DOHH2 (cell line): Measurements from ENCODE around the gene DSTN.

ENCODE experiments used
- H3F3A ChIP-seq: fragments of 200-600 bp; sonication (generic), shearing (Covaris generic); 2 replicates; pipeline ENCODE4 v1.6.0; 2016; ENCODE audit warnings: antibody characterized with exemption, mild to moderate bottlenecking; ENCODE audit not compliant: control insufficient read depth, insufficient read depth
- H3K27ac ChIP-seq: fragments of 200-600 bp; sonication (generic); 2 replicates; pipeline ENCODE4 v1.5.1; 2014; ENCODE audit warnings: low read depth, mild to moderate bottlenecking, low read length, moderate library complexity
- H3K27me3 ChIP-seq: fragments of 200-600 bp; sonication (generic); 2 replicates; pipeline ENCODE4 v1.6.1; 2014; ENCODE audit warnings: mild to moderate bottlenecking, low read length, mixed read lengths; ENCODE audit not compliant: control insufficient read depth
- H3K36me3 ChIP-seq: fragments of 200-600 bp; sonication (generic); 2 replicates; pipeline ENCODE4 v1.6.1; 2014; ENCODE audit warnings: mild to moderate bottlenecking, low read length, moderate library complexity, mixed read lengths; ENCODE audit not compliant: control insufficient read depth
- H3K4me1 ChIP-seq: fragments of 200-600 bp; sonication (generic); 2 replicates; pipeline ENCODE4 v1.6.1; 2014; ENCODE audit warnings: mild to moderate bottlenecking, low read length, mixed read lengths; ENCODE audit not compliant: control insufficient read depth
- H3K4me2 ChIP-seq: fragments of 200-600 bp; sonication (generic); 2 replicates; pipeline ENCODE4 v1.6.0; 2014; ENCODE audit warnings: mild to moderate bottlenecking, low read length, moderate library complexity
- H3K4me3 ChIP-seq: fragments of 200-600 bp; sonication (generic); 2 replicates; pipeline ENCODE4 v1.5.1; 2014; ENCODE audit warnings: mild to moderate bottlenecking, low read length, mixed read lengths
- H3K79me2 ChIP-seq: fragments of 200-600 bp; sonication (generic); 2 replicates; pipeline ENCODE4 v1.6.1; 2014; ENCODE audit warnings: mild to moderate bottlenecking, low read length, mixed read lengths; ENCODE audit not compliant: control insufficient read depth
- H3K9me2 ChIP-seq: fragments of 200-600 bp; sonication (generic); replicated peaks from 2 replicates; pipeline ENCODE4 v1.6.1; 2014; ENCODE audit warnings: mild to moderate bottlenecking, low read length, mixed read lengths; ENCODE audit not compliant: control insufficient read depth
- H3K9me3 ChIP-seq: fragments of 200-600 bp; sonication (generic); 2 replicates; pipeline ENCODE4 v1.6.1; 2014; ENCODE audit warnings: antibody characterized with exemption, low read length, mixed read lengths; ENCODE audit not compliant: control insufficient read depth, insufficient read depth
- H4K20me1 ChIP-seq: fragments of 200-600 bp; sonication (generic); 2 replicates; pipeline ENCODE4 v1.6.0; 2014; ENCODE audit warnings: low read depth, mild to moderate bottlenecking, antibody characterized with exemption, low read length, moderate library complexity; ENCODE audit not compliant: control insufficient read depth, insufficient read depth
- CTCF ChIP-seq: fragments of 200-600 bp; sonication (generic); IDR thresholded peaks from one replicate; pipeline ENCODE4 v1.5.1; 2014; ENCODE audit warnings: antibody characterized with exemption, mild to moderate bottlenecking, low read depth, low read length; ENCODE audit not compliant: poor library complexity, severe bottlenecking
- EZH2phosphoT487 ChIP-seq: fragments of 200-600 bp; sonication (generic); IDR thresholded peaks from 2 replicates; pipeline ENCODE4 v1.6.1; 2017; ENCODE audit warnings: borderline replicate concordance, mild to moderate bottlenecking, antibody characterized with exemption, low read length, moderate library complexity, mixed read lengths

The DSTN gene

GRCh38 chr20:17630151-17630805 is 60.4 kb downstream of the DSTN start:
- H4K20me1 ChIP-seq, result no peaks in the 10 kb centered on the region
- no peaks in the 10 kb centered on the region for H3K9me2 ChIP-seq
- H3F3A ChIP-seq, result no peaks in the 10 kb centered on the region
- TF ChIP-seq CTCF, result no peak
- no peak for TF ChIP-seq EZH2phosphoT487
- no peaks in the 10 kb centered on the region for H3K9me3 ChIP-seq
- H3K4me1 ChIP-seq, result no peaks in the 10 kb centered on the region
- no peak overlapping the region for H3K4me3 ChIP-seq
- no peak overlapping the region for H3K4me2 ChIP-seq
- H3K27me3 ChIP-seq, result no peaks in the 10 kb centered on the region
- H3K27ac ChIP-seq, result no peak overlapping the region
- H3K36me3 ChIP-seq, result no peaks in the 10 kb centered on the region; the same call in 1 of the 2 replicates
- H3K79me2 ChIP-seq, result no peaks in the 10 kb centered on the region

- no peak overlapping the region for H3K27ac ChIP-seq
- no peaks in the 10 kb centered on the region for H3K9me2 ChIP-seq
- H3K36me3 ChIP-seq, result no peaks in the 10 kb centered on the region; the same call in 1 of the 2 replicates
- no peaks in the 10 kb centered on the region for H4K20me1 ChIP-seq
- no peaks in the 10 kb centered on the region for H3F3A ChIP-seq
- no peak overlapping the region for H3K4me2 ChIP-seq
- no peaks in the 10 kb centered on the region for H3K9me3 ChIP-seq
- H3K4me3 ChIP-seq, result no peak overlapping the region
- H3K79me2 ChIP-seq, result no peaks in the 10 kb centered on the region
- H3K4me1 ChIP-seq, result no peaks in the 10 kb centered on the region
- TF ChIP-seq CTCF (no peak), EZH2phosphoT487 (no peak)
- H3K27me3 ChIP-seq, result no peaks in the 10 kb centered on the region
These were observed 60.9 kb downstream of the DSTN start for GRCh38 chr20:17630806-17631195.

- no peak overlapping the region for H3K4me3 ChIP-seq
- H3K27me3 ChIP-seq, result no peaks in the 10 kb centered on the region
- no peaks in the 10 kb centered on the region for H4K20me1 ChIP-seq
- TF ChIP-seq CTCF, result no peak
- TF ChIP-seq EZH2phosphoT487, result no peak
- H3K9me2 ChIP-seq, result no peaks in the 10 kb centered on the region
- H3K4me1 ChIP-seq, result no peaks in the 10 kb centered on the region
- H3K79me2 ChIP-seq, result no peaks in the 10 kb centered on the region
- H3K36me3 ChIP-seq, result no peaks in the 10 kb centered on the region; the same call in 1 of the 2 replicates
- no peaks in the 10 kb centered on the region for H3K9me3 ChIP-seq
- no peak overlapping the region for H3K27ac ChIP-seq
- no peaks in the 10 kb centered on the region for H3F3A ChIP-seq
- no peak overlapping the region for H3K4me2 ChIP-seq
These were observed 61.9 kb downstream of the DSTN start for GRCh38 chr20:17631576-17632319.
